Measurements from ENCODE around the gene RGR. TPM values are rescaled to one million over a fixed set of nuclear protein-coding genes. Genes with fewer than 3 reads are reported as not detected.

RGR gene
- total RNA-seq, 4 donors from 2014 or later, result 1.1 to 2.6 TPM; not detected in 2

GRCh38 chr10:84247496-84247895 is 2.6 kb downstream of the RGR start:
- WGBS, 2 donors (ENCODE audit: low coverage in 1 of 2), result 60% methylated on average over 3 of the region's 6 CpGs; no CpG with 5 or more reads in 1 of the 2 donors
- Histone ChIP-seq H3K4me1 (peaks cover 0 to 9% (median 0%) of the 10 kb centered on the region in 3 donors), H3K9me3 (peaks cover 0 to 12% (median 0%) of the 10 kb centered on the region in 3 donors)

GRCh38 chr10:84248794-84249193 is 3.9 kb downstream of the RGR start:
- TF ChIP-seq EP300 (IDR thresholded peaks at IDR 0.05), result no peak
- TF ChIP-seq POLR2A (IDR thresholded peaks at IDR 0.05), result no peak
- TF ChIP-seq POLR2AphosphoS5 (IDR thresholded peaks at IDR 0.05), result no peak
- TF ChIP-seq CTCF (IDR thresholded peaks at IDR 0.05), result no peak

More at GRCh38 chr10:84247496-84247895, 2.6 kb downstream of the RGR start:
- Histone ChIP-seq H3K36me3 (no peaks in the 10 kb centered on the region), H3K4me3 (no peak overlapping the region), H3K27me3 (peaks cover 10% of the 10 kb centered on the region), H3K27ac (no peak overlapping the region)
- TF ChIP-seq EP300 (IDR thresholded peaks at IDR 0.05) (no peak), POLR2A (IDR thresholded peaks at IDR 0.05) (no peak), POLR2AphosphoS5 (IDR thresholded peaks at IDR 0.05) (no peak), CTCF (IDR thresholded peaks at IDR 0.05) (no peak)
- ATAC-seq, result no peak

GRCh38 chr10:84254552-84255478 is 10.0 kb downstream of the RGR start:
- Histone ChIP-seq H3K27me3 (peaks cover 43% of the 10 kb centered on the region), H3K36me3 (no peaks in the 10 kb centered on the region), H3K4me3 (no peak overlapping the region), H3K9me3 (peaks cover 0 to 12% (median 0%) of the 10 kb centered on the region in 3 donors), H3K27ac (no peak overlapping the region), H3K4me1 (peaks cover 0 to 6% (median 0%) of the 10 kb centered on the region in 3 donors)
- TF ChIP-seq CTCF (IDR thresholded peaks at IDR 0.05) (no peak), POLR2A (IDR thresholded peaks at IDR 0.05) (no peak), EP300 (IDR thresholded peaks at IDR 0.05) (no peak), POLR2AphosphoS5 (IDR thresholded peaks at IDR 0.05) (no peak)
- 58 to 61% methylated on average over 7 to 9 of the region's 10 CpGs for WGBS, 2 donors (ENCODE audit: low coverage in 1 of 2)
- no peak for ATAC-seq

More at GRCh38 chr10:84248794-84249193, 3.9 kb downstream of the RGR start:
- 49 to 63% methylated on average over 3 to 7 of the region's 12 CpGs for WGBS, 2 donors (ENCODE audit: low coverage in 1 of 2)
- Histone ChIP-seq H3K36me3 (no peaks in the 10 kb centered on the region), H3K9me3 (peaks cover 0 to 12% (median 0%) of the 10 kb centered on the region in 3 donors), H3K4me1 (peaks cover 0 to 6% (median 0%) of the 10 kb centered on the region in 3 donors), H3K4me3 (no peak overlapping the region), H3K27ac (no peak overlapping the region), H3K27me3 (peaks cover 17% of the 10 kb centered on the region)
- no peak for ATAC-seq

- Histone ChIP-seq H3K4me1 (peaks cover 0 to 6% (median 0%) of the 10 kb centered on the region in 3 donors), H3K4me3 (no peak overlapping the region), H3K27me3 (peaks cover 48% of the 10 kb centered on the region), H3K9me3 (peaks cover 0 to 3% (median 0%) of the 10 kb centered on the region in 3 donors), H3K27ac (no peak overlapping the region), H3K36me3 (no peaks in the 10 kb centered on the region)
- TF ChIP-seq POLR2A (IDR thresholded peaks at IDR 0.05), result no peak
- TF ChIP-seq CTCF (IDR thresholded peaks at IDR 0.05), result peak in 3 of 4 experiments; percentile 41 to 66 (median 42)
- 2 to 21% methylated on average over 11 to 22 of the region's 35 CpGs for WGBS, 2 donors (ENCODE audit: low coverage in 1 of 2)
- peak; percentile 63 for ATAC-seq
Observed at GRCh38 chr10:84256510-84257342, 11.9 kb downstream of the RGR start.

All from gastroesophageal sphincter (tissue), 4 donors.